ENCODE data around the gene ELAVL2. TPM values are rescaled to one million over a fixed set of nuclear protein-coding genes. Genes with fewer than 3 reads are reported as not detected.

Gene ELAVL2
- total RNA-seq, 1 experiment from 2014 or later: 0.18 TPM

- no peak overlapping the region for H3K27ac Mint-ChIP-seq (ENCODE audit: unreplicated experiment)
- Histone ChIP-seq H3K4me1 (no peaks in the 10 kb centered on the region), H3K27me3 (replicated peaks; ENCODE audit: control insufficient read depth, insufficient read depth, low read length) (no peaks in the 10 kb centered on the region), H3K4me3 (ENCODE audit: low read depth, low read length) (no peak overlapping the region), H3K36me3 (ENCODE audit: control insufficient read depth, insufficient read depth, low read length) (no peaks in the 10 kb centered on the region), H3K9me3 (no peaks in the 10 kb centered on the region)
- no peak for TF ChIP-seq CTCF (IDR thresholded peaks at IDR 0.05; ENCODE audit: insufficient read depth in 1 of 2, low read depth in 1 of 2, low read length in 1 of 2, severe bottlenecking in 1 of 2, unreplicated experiment in 1 of 2)
- BruUV-seq (replicated peaks): no TSS peak
- H3K4me1 Mint-ChIP-seq (ENCODE audit: low read depth, unreplicated experiment): no peaks in the 10 kb centered on the region
- DNase-seq: no peak
- ChIA-PET POLR2A (no interaction called here), CTCF (no interaction called here)
- H3K4me3 Mint-ChIP-seq (ENCODE audit: unreplicated experiment): no peak overlapping the region
- intact Hi-C loops (cut with micrococcal nuclease; ENCODE audit: unreplicated experiment): no loop called here
- no peaks in the 10 kb centered on the region for H3K27me3 Mint-ChIP-seq (ENCODE audit: insufficient read depth, unreplicated experiment)
- H3K36me3 Mint-ChIP-seq (ENCODE audit: insufficient read depth, unreplicated experiment): no peaks in the 10 kb centered on the region
- H3K9me3 Mint-ChIP-seq (ENCODE audit: unreplicated experiment): no peaks in the 10 kb centered on the region
Measured at GRCh38 chr9:23801523-23801922, 24.5 kb downstream of the ELAVL2 start.

GRCh38 chr9:23799521-23799920 lies 26.5 kb downstream of the ELAVL2 start:
- H3K9me3 ChIP-seq: no peaks in the 10 kb centered on the region
- no peak for DNase-seq
- no peaks in the 10 kb centered on the region for H3K9me3 Mint-ChIP-seq (ENCODE audit: unreplicated experiment)
- H3K4me1 ChIP-seq: no peaks in the 10 kb centered on the region
- no peaks in the 10 kb centered on the region for H3K4me1 Mint-ChIP-seq (ENCODE audit: low read depth, unreplicated experiment)
- POLR2A ChIA-PET: no interaction called here
- intact Hi-C loops (cut with micrococcal nuclease; ENCODE audit: unreplicated experiment): no loop called here
- H3K36me3 Mint-ChIP-seq (ENCODE audit: insufficient read depth, unreplicated experiment): no peaks in the 10 kb centered on the region
- H3K27me3 Mint-ChIP-seq (ENCODE audit: insufficient read depth, unreplicated experiment): no peaks in the 10 kb centered on the region
- BruUV-seq (replicated peaks): no TSS peak
- TF ChIP-seq CTCF (IDR thresholded peaks at IDR 0.05; ENCODE audit: insufficient read depth in 1 of 2, low read depth in 1 of 2, low read length in 1 of 2, severe bottlenecking in 1 of 2, unreplicated experiment in 1 of 2): no peak
- no peaks in the 10 kb centered on the region for H3K27me3 ChIP-seq (replicated peaks; ENCODE audit: control insufficient read depth, insufficient read depth, low read length)
- H3K4me3 Mint-ChIP-seq (ENCODE audit: unreplicated experiment): no peak overlapping the region
- no peak overlapping the region for H3K4me3 ChIP-seq (ENCODE audit: low read depth, low read length)
- no peak overlapping the region for H3K27ac Mint-ChIP-seq (ENCODE audit: unreplicated experiment)
- no peaks in the 10 kb centered on the region for H3K36me3 ChIP-seq (ENCODE audit: control insufficient read depth, insufficient read depth, low read length)
- CTCF ChIA-PET: no interaction called here

GRCh38 chr9:23798325-23798724 lies 27.7 kb downstream of the ELAVL2 start:
- Mint-ChIP-seq H3K27ac (ENCODE audit: unreplicated experiment) (no peak overlapping the region), H3K4me1 (ENCODE audit: low read depth, unreplicated experiment) (no peaks in the 10 kb centered on the region), H3K9me3 (ENCODE audit: unreplicated experiment) (no peaks in the 10 kb centered on the region), H3K4me3 (ENCODE audit: unreplicated experiment) (no peak overlapping the region), H3K27me3 (ENCODE audit: insufficient read depth, unreplicated experiment) (no peaks in the 10 kb centered on the region), H3K36me3 (ENCODE audit: insufficient read depth, unreplicated experiment) (no peaks in the 10 kb centered on the region)
- H3K27me3 ChIP-seq (replicated peaks; ENCODE audit: control insufficient read depth, insufficient read depth, low read length): no peaks in the 10 kb centered on the region
- intact Hi-C loops (cut with micrococcal nuclease; ENCODE audit: unreplicated experiment): no loop called here
- DNase-seq: no peak
- TF ChIP-seq CTCF (IDR thresholded peaks at IDR 0.05; ENCODE audit: insufficient read depth in 1 of 2, low read depth in 1 of 2, low read length in 1 of 2, severe bottlenecking in 1 of 2, unreplicated experiment in 1 of 2): no peak
- BruUV-seq (replicated peaks): no TSS peak
- POLR2A ChIA-PET: no interaction called here
- H3K36me3 ChIP-seq (ENCODE audit: control insufficient read depth, insufficient read depth, low read length): no peaks in the 10 kb centered on the region
- H3K4me1 ChIP-seq: no peaks in the 10 kb centered on the region
- no peak overlapping the region for H3K4me3 ChIP-seq (ENCODE audit: low read depth, low read length)
- CTCF ChIA-PET: no interaction called here
- H3K9me3 ChIP-seq: no peaks in the 10 kb centered on the region

Measured in Caco-2 (cell line).